DMS79 treated with DMSO at 0.1 percent for 48 hours (cell line): ENCODE measurements around the gene ZNF597.
"Not testable (repeated sequence)": the region's sequence is repeated elsewhere in the genome, so short reads cannot be mapped to it uniquely, and the experiment has no call there.

Experiments used
- DNase-seq: peaks from one replicate; lab custom pipeline; 2025; lab: John Stamatoyannopoulos, UW

Gene ZNF597

GRCh38 chr16:3475604-3476375 lies 32.5 kb upstream of the ZNF597 start:
- DNase-seq: no peak

- not testable (repeated sequence) for DNase-seq
Measured at GRCh38 chr16:3474870-3475269, 31.6 kb upstream of the ZNF597 start.

GRCh38 chr16:3474136-3474779 lies 31.0 kb upstream of the ZNF597 start:
- no peak for DNase-seq

GRCh38 chr16:3473596-3473943 lies 30.3 kb upstream of the ZNF597 start:
- DNase-seq: not testable (repeated sequence)

GRCh38 chr16:3472878-3473595 lies 29.7 kb upstream of the ZNF597 start:
- DNase-seq: no peak

GRCh38 chr16:3471518-3472176 lies 28.3 kb upstream of the ZNF597 start:
- no peak for DNase-seq

- DNase-seq: no peak
Measured at GRCh38 chr16:3470723-3471122, 27.4 kb upstream of the ZNF597 start.

GRCh38 chr16:3469736-3470135 lies 26.4 kb upstream of the ZNF597 start:
- no peak for DNase-seq

GRCh38 chr16:3468501-3468900 lies 25.2 kb upstream of the ZNF597 start:
- no peak for DNase-seq

- DNase-seq: no peak
Measured at GRCh38 chr16:3467921-3468320, 24.6 kb upstream of the ZNF597 start.

GRCh38 chr16:3467182-3467581 lies 23.9 kb upstream of the ZNF597 start:
- no peak for DNase-seq

- DNase-seq: no peak
Measured at GRCh38 chr16:3465911-3466584, 22.7 kb upstream of the ZNF597 start.

- DNase-seq: no peak
Measured at GRCh38 chr16:3465301-3465700, 22.0 kb upstream of the ZNF597 start.

GRCh38 chr16:3461151-3461550 lies 17.8 kb upstream of the ZNF597 start:
- DNase-seq: no peak

- no peak for DNase-seq
Measured at GRCh38 chr16:3460585-3460984, 17.3 kb upstream of the ZNF597 start.

GRCh38 chr16:3460121-3460520 lies 16.8 kb upstream of the ZNF597 start:
- no peak for DNase-seq

- no peak for DNase-seq
Measured at GRCh38 chr16:3459401-3460090, 16.2 kb upstream of the ZNF597 start.

GRCh38 chr16:3458852-3459361 lies 15.6 kb upstream of the ZNF597 start:
- peak; percentile 10 for DNase-seq

- no peak for DNase-seq
Measured at GRCh38 chr16:3458278-3458851, 15.1 kb upstream of the ZNF597 start.

GRCh38 chr16:3457434-3458252 lies 14.3 kb upstream of the ZNF597 start:
- peak; percentile 80 for DNase-seq
